GM10266 (cell line): ENCODE results near the gene KIF26B.

Experiments used
- DNase-seq: peaks from one replicate; pipeline ENCODE4 v3.0.0; 2012; ENCODE audit errors: extremely low spot score
- TF ChIP-seq, protein P1 (sequence below): IDR thresholded peaks from 2 replicates; pipeline ENCODE4 v1.5.1; 2012; ENCODE audit warnings: mild to moderate bottlenecking, low read depth; ENCODE audit not compliant: control insufficient read depth, insufficient read depth; ENCODE audit errors: missing control alignments

The KIF26B gene

DNA sequence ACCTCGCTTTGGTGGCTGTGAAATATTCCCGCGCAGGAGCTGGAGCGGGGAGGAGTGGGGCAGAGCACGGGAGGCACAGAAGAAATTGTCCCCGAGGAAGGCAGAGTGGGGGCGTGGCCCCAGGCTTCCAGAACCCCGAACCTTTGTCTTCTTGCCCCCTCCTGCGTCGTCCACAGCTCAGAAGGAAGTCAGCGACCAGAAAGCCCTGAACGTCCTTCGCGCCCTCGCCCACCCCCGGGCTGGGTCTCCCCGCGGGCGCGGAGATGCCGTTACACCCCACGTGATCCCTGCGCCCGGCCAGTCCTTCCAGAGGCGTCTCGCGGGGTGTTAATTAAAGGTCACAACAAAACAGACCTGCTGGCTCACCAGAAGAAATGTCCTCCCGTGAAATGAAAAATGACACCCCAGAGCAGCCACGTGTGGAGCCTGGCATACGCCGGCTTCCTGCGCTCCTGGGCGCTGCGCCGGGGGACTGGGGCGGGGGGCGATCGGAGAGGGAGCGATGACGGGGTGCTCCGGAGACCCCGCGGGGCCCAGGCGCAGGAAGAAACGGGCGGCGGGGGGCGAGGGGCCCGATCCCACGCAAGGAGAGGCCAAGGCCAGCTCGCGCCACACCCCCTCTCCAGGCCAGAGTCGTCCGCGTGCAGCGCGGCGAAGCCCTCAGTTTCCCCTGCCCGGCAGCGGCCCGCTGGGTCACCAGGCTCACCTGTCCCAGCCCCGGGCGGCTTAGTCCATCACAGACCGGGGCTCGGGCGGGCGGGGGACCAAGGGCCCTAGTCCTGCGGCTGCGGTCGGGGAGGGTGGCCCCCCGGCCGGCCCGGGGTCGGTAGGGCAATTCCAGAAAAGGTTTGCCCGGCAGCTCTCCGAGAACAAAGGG is 995 bp upstream of the KIF26B start:
- peak; percentile 53 for DNase-seq
- TF ChIP-seq, protein P1, sequence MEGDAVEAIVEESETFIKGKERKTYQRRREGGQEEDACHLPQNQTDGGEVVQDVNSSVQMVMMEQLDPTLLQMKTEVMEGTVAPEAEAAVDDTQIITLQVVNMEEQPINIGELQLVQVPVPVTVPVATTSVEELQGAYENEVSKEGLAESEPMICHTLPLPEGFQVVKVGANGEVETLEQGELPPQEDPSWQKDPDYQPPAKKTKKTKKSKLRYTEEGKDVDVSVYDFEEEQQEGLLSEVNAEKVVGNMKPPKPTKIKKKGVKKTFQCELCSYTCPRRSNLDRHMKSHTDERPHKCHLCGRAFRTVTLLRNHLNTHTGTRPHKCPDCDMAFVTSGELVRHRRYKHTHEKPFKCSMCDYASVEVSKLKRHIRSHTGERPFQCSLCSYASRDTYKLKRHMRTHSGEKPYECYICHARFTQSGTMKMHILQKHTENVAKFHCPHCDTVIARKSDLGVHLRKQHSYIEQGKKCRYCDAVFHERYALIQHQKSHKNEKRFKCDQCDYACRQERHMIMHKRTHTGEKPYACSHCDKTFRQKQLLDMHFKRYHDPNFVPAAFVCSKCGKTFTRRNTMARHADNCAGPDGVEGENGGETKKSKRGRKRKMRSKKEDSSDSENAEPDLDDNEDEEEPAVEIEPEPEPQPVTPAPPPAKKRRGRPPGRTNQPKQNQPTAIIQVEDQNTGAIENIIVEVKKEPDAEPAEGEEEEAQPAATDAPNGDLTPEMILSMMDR = no peak

DNA sequence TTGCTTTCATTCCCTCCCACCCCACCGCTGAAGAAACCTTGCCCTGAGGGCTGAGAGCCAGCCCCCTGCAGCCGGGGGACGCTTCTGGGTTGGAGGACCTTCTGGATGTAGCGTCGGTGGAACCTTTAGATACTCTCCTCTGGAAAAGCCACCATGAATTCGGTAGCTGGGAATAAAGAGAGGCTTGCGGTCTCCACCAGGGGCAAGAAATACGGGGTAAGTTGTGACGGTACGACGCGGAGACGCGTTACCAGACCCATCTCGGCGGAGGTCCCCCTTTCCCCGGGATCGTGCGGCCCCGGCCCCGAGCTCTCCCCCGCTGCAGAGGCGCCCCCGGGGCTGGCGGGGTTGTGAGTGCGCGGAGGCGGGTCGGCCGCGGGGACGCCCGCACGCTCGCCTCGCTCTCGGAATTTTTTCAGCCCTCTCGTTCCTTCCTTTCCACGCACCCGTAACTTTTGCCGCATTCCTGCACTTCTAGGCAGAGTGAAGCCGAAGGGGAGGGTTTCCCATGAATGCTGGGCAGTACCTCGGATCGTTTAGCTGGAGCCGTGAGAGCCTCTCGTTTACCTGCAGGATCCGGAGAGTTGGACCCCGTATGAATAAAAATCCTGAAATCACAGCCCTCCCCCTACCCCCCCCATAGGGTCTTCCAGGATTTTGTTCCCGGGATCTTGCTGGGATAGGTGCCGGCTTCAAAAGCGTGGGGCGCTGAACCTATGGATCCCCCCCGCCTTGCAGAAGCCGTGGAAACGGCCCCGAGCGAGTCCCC is 671 bp downstream of the KIF26B start:
- DNase-seq = peak; percentile 47
- TF ChIP-seq, protein P1 = no peak

DNA sequence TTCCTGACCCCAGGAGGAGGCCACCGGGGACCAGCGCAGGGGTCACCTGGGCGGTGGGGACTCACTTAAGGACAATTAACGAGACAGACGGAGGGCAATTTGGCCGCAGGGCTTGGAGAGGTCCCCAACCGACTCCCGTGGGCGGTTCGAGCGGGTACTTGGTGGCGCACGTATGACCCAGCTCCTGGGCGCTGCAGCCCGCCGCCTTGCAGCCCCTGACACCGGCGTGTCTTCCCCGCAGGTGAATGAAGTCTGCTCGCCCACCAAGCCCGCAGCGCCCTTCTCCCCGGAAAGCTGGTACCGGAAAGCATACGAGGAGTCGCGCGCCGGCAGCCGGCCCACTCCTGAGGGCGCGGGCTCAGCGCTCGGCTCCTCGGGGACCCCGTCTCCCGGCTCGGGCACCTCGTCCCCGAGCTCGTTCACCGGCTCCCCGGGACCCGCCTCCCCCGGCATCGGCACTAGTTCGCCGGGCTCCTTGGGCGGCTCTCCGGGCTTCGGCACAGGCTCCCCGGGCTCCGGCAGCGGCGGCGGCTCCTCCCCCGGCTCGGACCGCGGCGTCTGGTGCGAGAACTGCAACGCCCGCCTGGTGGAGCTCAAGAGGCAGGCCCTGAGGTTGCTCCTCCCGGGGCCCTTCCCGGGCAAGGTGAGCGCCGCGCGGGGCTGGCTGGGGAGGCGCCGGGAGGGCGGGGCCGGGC is 1.4 kb downstream of the KIF26B start:
- peak; percentile 96 for DNase-seq
- TF ChIP-seq, protein P1 = peak; percentile 88

DNA sequence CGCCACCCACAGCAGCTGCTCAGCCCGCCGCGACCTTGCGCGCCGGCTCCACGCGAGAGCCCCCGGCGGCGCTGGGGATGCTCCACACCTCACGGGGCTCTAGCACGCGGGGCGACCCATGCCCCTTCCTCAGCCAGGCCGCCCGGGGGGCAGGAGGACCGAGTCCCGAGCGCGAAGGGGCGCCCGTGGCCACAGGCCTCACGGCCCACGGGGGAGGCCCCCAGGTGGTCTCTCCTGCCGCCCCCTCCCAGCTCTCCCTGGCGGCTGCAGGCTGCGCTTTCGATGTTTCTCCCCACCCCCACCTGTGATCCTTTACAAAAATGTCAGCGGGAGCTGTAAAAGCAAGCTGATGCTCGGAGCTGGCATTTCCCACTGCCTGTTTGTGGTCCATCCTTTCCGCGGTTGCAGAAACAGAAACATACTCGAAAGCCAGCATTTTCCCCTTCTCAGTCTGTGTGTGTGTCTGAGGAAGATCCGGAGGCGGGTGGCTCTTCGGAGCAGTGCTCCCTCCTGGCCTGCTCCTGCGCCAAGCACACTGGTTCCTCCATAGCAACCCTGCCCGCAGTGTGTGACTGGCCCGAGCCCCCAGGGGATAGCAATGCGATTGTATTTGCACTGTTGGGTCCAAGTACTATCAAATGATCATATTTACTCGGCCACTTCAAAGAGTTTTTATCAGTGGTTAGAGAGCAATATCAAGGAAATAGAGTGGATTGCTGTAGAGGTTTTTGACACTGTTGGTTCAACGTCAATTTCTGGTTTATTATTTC is 2.1 kb downstream of the KIF26B start:
- peak; percentile 35 for DNase-seq
- TF ChIP-seq, protein P1 = no peak

DNA sequence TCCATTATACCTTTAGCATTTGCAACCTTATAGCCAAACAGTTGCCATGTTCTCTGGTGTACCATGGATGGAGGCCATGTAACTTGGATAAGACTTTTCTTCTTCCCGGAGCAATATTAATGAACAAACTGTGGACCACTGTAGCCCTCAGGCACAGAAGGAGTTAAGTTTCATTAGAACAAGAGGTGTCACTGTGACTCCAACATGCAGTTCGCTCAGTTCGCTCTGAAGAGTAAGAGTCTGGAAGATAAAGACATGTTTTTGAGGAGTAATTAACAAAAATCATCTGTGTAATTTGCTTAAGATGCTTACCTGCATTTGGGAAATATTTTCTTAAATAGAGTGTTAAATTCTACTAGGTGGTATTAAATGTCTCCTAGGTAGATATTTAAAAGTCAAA is 4.1 kb downstream of the KIF26B start:
- DNase-seq = no peak
- TF ChIP-seq, protein P1 = no peak

DNA sequence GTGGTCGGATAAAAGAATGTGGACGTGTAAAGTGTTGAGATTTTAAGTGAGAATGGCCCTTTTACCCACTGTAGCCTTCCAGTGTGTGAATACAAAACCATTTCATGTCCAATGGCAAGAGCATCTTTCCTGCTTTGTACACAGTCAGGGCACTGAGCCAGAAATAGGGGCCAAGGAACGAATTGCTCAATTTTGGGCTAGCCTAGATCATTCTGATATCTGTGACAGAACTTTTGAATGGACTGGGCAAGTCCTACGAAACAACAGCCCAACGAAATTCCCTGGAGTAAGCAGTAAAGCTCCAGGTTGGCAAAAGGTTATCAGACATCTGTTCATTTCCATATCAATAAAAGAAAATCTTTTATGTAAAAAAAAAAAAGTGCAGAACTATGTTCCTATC is 5.5 kb downstream of the KIF26B start:
- DNase-seq = no peak
- TF ChIP-seq, protein P1 = no peak
